HEK293 (cell line): ENCODE measurements around the gene KRTCAP2.

ENCODE experiments used
- CTCF ChIA-PET: fragments of 350-600 bp; formaldehyde crosslinking; extraction: SDS; loops from one replicate; lab custom pipeline; 2021; ENCODE audit warnings: antibody characterized with exemption; lab: Yijun Ruan, JAX
- POLR2A ChIA-PET: fragments of 300-600 bp; formaldehyde crosslinking; extraction: SDS; loops from one replicate; lab custom pipeline; 2020; ENCODE audit warnings: antibody characterized with exemption, inconsistent platforms; lab: Yijun Ruan, JAX
- H3K27ac ChIP-seq: fragments of 200-500 bp; sonication (Bioruptor generic); 2 replicates; pipeline ENCODE4 v1.5.1; 2014; ENCODE audit warnings: low read depth, low read length, control low read depth, inconsistent platforms; ENCODE audit errors: extremely low read depth
- H3K36me3 ChIP-seq, 2 experiments: fragments of 200-500 bp in 1 of 2; sonication (Bioruptor generic) in 1 of 2; 1 replicate in 1 of 2; 2 replicates in 1 of 2; pipeline ENCODE4 v1.5.1; 2014 to 2017; ENCODE audit warnings: inconsistent platforms in 2 of 2, low read length in 2 of 2; ENCODE audit not compliant: control insufficient read depth in 2 of 2, insufficient read depth in 1 of 2
- H3K4me1 ChIP-seq: fragments of 200-500 bp; sonication (Bioruptor generic); 2 replicates; pipeline ENCODE4 v1.5.1; 2014; ENCODE audit warnings: mild to moderate bottlenecking, low read length, inconsistent platforms; ENCODE audit not compliant: control insufficient read depth, insufficient read depth
- H3K4me3 ChIP-seq: 2 replicates; pipeline ENCODE4 v1.5.1; 2011; ENCODE audit warnings: low read depth, mild to moderate bottlenecking, control low read depth, low read length, moderate library complexity
- H3K9me3 ChIP-seq: fragments of 200-500 bp; sonication (Bioruptor generic); 2 replicates; pipeline ENCODE4 v1.5.1; 2014; ENCODE audit warnings: low read depth, low read length, inconsistent platforms; ENCODE audit not compliant: control insufficient read depth, insufficient read depth
- ATF2 ChIP-seq: fragments of 450-650 bp; formaldehyde crosslinking; IDR thresholded peaks from 2 replicates; pipeline ENCODE4 v1.5.1; 2016; ENCODE audit warnings: missing biosample characterization, missing genetic modification characterization, low read depth
- BCL6B ChIP-seq: fragments of 450-650 bp; formaldehyde crosslinking; IDR thresholded peaks from 2 replicates; pipeline ENCODE4 v1.5.1; 2017; ENCODE audit warnings: missing biosample characterization, missing genetic modification characterization
- MEIS1 ChIP-seq: sonication (generic); formaldehyde crosslinking; IDR thresholded peaks from 2 replicates; pipeline ENCODE4 v1.8.1; 2022; ENCODE audit warnings: missing genetic modification reagents, mild to moderate bottlenecking, borderline replicate concordance
- PRDM2 ChIP-seq: fragments of 450-650 bp; formaldehyde crosslinking; IDR thresholded peaks from 2 replicates; pipeline ENCODE4 v1.5.1; 2016; ENCODE audit warnings: missing biosample characterization, missing genetic modification characterization, borderline replicate concordance
- PRDM4 ChIP-seq: fragments of 450-650 bp; formaldehyde crosslinking; IDR thresholded peaks from 2 replicates; pipeline ENCODE4 v1.5.1; 2017; ENCODE audit warnings: missing biosample characterization, missing genetic modification characterization
- YY1 ChIP-seq: fragments of 450-650 bp; formaldehyde crosslinking; IDR thresholded peaks from 2 replicates; pipeline ENCODE4 v1.5.1; 2018; ENCODE audit warnings: missing biosample characterization, missing genetic modification characterization
- ZNF148 ChIP-seq: fragments of 450-650 bp; formaldehyde crosslinking; IDR thresholded peaks from 2 replicates; pipeline ENCODE4 v1.5.0; 2017; ENCODE audit warnings: missing biosample characterization, missing genetic modification characterization, borderline replicate concordance
- ZNF354C ChIP-seq: fragments of 450-650 bp; formaldehyde crosslinking; IDR thresholded peaks from 2 replicates; pipeline ENCODE4 v1.5.1; 2016; ENCODE audit warnings: missing biosample characterization, missing genetic modification characterization, low read depth, borderline replicate concordance
- ZNF362 ChIP-seq: fragments of 450-650 bp; formaldehyde crosslinking; IDR thresholded peaks from 2 replicates; pipeline ENCODE4 v1.5.1; 2016; ENCODE audit warnings: missing biosample characterization, missing genetic modification characterization
- ZNF404 ChIP-seq: fragments of 450-650 bp; formaldehyde crosslinking; IDR thresholded peaks from 2 replicates; pipeline ENCODE4 v1.5.1; 2017; ENCODE audit warnings: missing biosample characterization, missing genetic modification characterization
- ZNF510 ChIP-seq: fragments of 450-650 bp; formaldehyde crosslinking; IDR thresholded peaks from 2 replicates; pipeline ENCODE4 v1.5.1; 2018; ENCODE audit warnings: mild to moderate bottlenecking, missing genetic modification characterization, missing biosample characterization; ENCODE audit not compliant: insufficient replicate concordance
- ZNF639 ChIP-seq: fragments of 450-650 bp; formaldehyde crosslinking; IDR thresholded peaks from 2 replicates; pipeline ENCODE4 v1.5.1; 2016; ENCODE audit warnings: missing biosample characterization, missing genetic modification characterization
- ZNF660 ChIP-seq: fragments of 450-650 bp; IDR thresholded peaks from 2 replicates; pipeline ENCODE4 v1.5.1; 2018; ENCODE audit warnings: missing biosample characterization, mild to moderate bottlenecking, missing genetic modification characterization
- ZNF707 ChIP-seq: fragments of 450-650 bp; formaldehyde crosslinking; IDR thresholded peaks from 2 replicates; pipeline ENCODE4 v1.5.1; 2016; ENCODE audit warnings: missing biosample characterization, missing genetic modification characterization
- ZNF776 ChIP-seq: fragments of 450-650 bp; formaldehyde crosslinking; IDR thresholded peaks from 2 replicates; pipeline ENCODE4 v1.5.0; 2017; ENCODE audit warnings: missing biosample characterization, missing genetic modification characterization, borderline replicate concordance

The KRTCAP2 gene

GRCh38 chr1:155199792-155200191, 26.7 kb upstream of the KRTCAP2 start:
- POLR2A ChIA-PET, result no interaction called here
- H3K4me3 ChIP-seq, result no peak overlapping the region
- CTCF ChIA-PET, result interaction anchor here (0.7 kb wide), 1 partner anchor 30 kb away, joined by 3 read pairs; no protein-coding TSS in a partner anchor
- H3K4me1 ChIP-seq, result no peaks in the 10 kb centered on the region
- H3K36me3 ChIP-seq, result peaks cover 0 to 52% of the 10 kb centered on the region in 2 experiments; a peak in 1 of 3 replicates
- TF ChIP-seq ZNF707, result no peak
- TF ChIP-seq YY1 (tag by site-specific recombination), result no peak
- no peak for TF ChIP-seq BCL6B (tag by site-specific recombination)
- no peak for TF ChIP-seq PRDM4 (tag by site-specific recombination)
- TF ChIP-seq ZNF362 (tag by site-specific recombination), result no peak
- TF ChIP-seq ZNF354C, result no peak
- TF ChIP-seq MEIS1 (CRISPR knock-in tag), result no peak
- TF ChIP-seq ZNF510, result no peak
- TF ChIP-seq ZNF639 (tag by site-specific recombination), result no peak
- TF ChIP-seq ZNF660 (tag by site-specific recombination), result no peak
- TF ChIP-seq ZNF776 (tag by site-specific recombination), result no peak
- no peak for TF ChIP-seq PRDM2 (tag by site-specific recombination)
- TF ChIP-seq ZNF404 (tag by site-specific recombination), result no peak
- TF ChIP-seq ATF2 (tag by site-specific recombination), result no peak
- no peak for TF ChIP-seq ZNF148 (tag by site-specific recombination)
- H3K9me3 ChIP-seq, result no peaks in the 10 kb centered on the region
- H3K27ac ChIP-seq, result no peak overlapping the region
